8988T (cell line): ENCODE data around the gene GNB1L.

Experiments
- DNase-seq: peaks from one replicate; pipeline ENCODE4 v3.0.0; 2011

GNB1L gene

DNA sequence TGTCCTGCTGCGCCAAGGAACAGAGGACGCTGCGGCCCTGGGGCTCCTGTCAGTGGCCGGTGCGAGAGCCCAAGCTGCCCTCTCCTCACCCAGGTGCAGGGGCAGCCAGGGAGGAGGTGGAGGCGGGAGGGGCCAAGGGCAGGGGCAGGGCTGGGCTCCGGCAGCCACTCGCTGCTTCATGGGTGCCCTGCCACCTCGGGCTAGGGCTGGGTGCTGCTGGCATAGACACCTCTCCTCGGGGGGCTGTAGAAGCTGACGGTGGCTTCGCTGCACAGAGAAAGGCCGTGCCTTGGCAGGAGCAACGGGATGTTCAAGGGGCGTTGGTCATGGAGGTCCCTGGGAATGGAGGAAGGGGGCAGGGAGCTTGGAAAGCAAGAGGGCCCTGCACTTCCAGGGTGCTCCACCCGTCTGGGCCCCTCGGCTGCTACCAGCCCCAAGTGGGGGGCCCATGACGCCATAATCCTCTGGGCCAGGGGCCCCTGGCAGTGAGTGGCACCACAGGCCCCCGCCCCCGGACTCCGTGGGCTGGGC lies 95.7 kb downstream of the GNB1L start:
- DNase-seq, result no peak

DNA sequence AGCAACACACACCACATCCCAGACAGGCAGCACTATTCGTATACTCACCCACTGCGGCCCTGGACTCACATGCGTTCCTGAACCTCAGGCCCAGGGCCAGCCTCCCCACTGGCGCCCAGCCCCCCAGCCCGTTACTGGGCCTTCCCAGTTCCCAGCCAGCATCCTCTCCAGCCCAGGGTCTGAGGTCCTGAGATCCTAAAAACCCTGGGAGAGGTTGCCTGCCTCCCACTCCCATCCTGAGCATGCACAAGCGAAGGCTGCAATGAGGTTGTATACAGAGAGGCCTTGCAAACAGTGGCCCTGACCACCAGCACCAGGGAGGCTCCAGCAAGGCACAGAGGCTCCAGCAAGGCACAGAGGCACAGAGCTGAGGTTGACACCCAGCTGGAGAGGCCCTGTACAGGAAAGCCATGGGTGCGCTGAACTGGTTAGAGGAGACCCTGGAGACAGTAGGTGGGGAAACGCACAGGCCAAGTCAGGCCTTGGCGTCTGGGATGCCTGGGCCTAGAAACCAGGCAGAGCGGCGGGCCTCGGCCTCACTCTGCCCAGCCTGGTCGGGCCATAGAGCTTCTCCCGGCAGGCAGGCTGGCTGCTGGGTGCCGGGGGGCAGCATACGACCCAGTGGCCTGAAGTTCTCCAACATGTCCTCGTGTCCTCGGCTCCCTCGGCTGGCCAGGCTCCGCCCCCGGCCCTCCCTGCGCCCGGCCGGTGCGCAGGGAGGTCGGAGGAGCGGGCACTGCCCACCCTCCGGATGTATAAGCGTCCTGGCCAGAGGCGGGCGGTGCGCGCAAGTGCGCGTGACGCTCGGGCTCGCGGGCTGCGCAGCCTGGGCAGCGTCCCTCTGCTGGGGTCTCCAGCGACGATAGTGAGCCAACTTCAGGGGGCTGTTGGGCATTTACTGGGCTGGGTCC lies 96.4 kb downstream of the GNB1L start:
- DNase-seq, result no peak

DNA sequence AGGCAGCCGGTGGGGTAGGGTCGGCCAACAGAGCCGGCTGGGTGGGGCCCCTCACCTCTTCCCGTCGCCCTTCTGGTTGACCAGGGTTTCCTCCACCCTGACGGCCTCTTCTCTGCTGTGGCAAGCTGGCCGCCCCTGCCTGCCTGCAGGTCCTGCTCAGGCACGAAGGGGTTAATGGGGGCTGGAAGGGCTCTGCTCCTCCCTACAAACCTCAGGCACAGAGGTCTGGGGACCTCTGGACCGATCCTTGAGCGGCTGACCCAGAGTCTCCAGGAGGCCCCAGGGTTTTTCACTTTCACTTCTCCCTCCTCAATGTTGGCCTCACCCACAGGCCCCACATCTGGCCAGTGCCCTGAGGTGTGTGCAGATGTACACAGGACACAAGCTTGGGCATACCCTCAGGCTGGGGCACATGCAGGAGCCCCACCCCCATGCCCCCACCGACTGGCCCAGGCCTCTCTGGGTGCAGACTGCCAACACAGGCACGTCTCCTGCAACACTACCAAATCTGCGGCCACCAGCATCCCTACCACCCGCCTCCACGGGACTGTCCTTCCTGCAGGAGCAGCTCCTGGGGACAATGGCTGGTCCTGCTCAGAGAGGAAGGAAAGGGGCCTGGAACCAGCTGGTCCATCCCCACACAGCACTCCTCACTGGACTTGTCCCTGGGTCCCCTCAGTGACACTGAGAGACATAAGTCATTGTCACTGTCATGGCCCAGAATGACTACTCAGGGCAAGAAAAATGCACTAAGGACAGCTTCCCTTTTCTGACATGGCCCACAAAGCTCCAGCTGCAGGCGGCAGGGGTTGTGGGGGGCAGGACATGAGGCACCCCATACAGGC lies 97.3 kb downstream of the GNB1L start:
- peak; percentile 75 for DNase-seq

DNA sequence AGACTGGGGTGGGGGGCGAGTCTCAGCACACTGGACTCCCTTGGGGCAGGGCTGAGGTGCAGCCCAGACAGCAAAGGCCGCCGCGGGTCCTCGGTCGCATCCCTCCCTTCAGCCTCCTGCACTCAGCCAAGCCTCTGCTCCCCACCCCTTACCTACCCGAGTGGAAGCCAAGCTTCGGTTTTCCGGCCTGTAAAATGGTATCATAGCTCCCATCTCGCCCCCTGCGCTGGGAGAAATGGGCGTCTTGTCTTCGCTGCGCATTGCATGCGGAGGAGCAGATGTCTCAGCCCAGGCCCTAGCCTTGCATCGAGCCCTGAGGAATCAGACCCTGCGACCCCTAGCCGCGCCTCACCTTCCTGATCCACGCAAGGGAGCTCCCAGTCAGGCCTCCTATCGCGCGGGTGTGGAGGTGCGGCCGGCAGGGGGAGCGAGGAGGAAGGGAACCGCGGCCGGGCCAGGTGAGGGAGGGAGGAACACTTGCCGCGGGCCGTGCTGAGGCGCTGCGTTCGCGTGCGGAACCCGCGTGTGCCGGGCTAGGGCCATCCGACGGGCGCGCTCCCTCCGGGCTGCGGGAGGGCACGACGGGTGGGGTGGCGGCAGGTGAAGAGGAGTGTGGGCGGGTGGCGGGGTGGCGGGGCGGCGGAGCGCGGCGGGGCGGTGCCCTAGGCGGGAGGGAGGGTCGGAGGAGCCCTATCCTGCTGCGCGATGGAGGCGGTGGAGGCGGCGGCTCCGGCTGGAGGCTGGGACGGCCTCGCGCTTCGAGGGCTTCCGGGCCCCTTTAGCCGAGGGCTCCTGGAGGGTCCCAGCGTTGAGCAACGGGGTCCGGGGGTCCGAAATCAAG lies 98.2 kb downstream of the GNB1L start:
- DNase-seq, result peak; percentile 98

DNA sequence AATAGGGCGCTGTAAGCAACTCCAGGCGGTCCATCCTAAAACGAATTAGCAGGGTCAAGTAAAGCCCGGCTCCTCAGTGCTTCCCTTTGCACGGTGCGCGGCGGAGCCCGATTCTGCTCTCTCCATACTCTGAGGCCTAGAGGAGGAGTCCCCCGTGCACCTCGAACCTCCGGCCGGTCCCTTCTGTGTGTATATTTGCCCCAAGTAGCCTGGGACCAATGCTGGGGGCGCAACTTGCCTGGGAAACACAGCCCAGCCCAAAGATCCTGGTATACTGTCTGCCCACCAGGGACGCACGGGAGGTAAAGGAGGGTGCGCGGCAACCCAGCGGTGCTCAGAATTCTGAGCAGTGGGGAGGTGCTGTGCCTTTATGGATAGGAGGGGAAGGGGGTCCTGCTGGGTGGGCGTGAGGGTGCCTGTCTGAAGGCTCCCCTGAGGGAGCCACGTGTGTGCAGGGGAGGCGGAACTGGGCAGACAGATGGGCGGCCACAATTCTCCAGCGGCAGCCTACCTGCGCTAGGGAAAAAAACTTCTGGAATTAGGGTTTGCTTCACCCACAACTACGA lies 98.9 kb downstream of the GNB1L start:
- DNase-seq, result no peak

DNA sequence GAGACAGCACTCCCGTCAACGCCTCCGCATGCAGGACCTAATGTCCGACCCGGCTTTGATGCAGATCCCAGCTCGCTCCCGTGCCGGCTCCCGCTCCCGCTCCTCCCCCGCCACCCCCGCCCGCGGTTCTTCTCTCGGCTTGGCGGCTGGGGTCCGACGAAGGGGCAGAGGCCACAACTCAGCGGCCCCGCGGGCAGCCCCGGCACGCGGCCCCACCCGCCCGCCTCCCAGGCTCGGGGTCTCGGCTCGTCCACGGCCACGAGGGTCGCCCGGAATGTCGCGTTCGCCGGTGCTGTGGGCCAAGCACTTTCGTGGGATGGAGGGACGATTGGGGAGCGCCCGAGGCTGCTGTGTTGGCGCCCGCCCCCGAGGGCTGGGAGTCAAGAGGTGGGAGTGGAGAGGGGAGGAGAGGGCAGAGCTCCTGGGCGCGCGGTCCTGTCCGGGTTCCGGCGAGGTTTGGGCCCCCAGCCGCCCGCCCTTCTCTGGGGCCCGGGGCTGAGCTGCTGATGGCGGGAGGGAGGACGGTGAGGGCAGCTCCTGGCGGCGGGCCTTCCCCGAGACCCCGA lies 99.4 kb downstream of the GNB1L start:
- no peak for DNase-seq

DNA sequence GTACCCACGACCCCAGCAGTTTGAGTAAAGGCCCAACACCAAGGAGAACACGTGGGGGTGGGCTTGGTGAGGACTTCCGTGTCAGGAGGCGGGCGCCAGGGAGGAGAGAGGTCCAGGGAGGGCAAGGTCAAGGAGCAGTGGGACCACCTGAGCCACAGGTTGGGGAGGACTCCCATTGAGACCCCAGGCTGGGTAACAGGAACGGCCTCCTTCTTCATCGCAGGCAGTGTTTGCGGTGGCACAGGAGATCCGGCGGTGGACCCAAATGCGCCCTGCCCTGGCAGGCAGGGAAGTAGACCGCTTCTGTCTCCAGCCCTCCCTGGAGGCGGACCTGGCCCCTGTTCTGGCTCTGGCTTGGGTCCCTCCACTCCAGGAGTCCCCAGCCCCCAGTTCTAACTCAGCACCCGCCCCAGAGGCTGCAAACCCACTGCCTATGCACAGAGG lies 100.0 kb downstream of the GNB1L start:
- no peak for DNase-seq

DNA sequence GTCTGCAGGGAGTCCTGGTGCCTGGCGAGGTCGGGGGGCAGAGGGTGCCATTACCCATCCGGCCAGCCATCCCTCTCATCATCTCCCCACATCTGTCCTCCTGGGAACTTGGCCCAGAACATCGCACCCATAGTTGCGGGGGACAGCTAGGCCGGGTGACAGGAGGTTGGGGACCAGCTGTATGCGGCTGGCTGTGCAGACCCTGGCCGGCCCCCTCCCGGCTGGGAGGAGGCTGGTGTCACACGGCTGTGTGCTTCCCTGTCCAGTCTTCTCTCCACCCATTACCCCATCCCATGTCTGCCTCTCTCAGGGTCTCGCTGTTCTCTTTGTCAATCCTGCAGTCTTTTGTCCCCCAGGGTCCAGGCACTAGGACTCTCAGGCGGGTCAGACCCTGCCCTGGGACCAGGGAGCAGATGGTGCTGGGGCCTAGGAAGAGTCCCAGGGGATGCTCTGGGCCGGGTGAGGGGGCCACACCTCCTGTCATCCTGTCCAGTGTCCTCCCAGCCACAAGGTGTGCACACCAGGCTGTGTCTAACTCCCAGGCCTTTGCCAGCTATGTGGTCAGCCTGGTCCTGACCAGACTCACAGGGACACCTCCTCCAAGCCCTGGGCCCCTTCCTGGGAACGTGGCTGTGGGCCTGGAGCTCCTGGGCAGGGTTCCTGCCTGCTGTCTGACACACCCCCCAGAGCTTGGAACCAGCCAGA lies 100.5 kb downstream of the GNB1L start:
- DNase-seq, result no peak

DNA sequence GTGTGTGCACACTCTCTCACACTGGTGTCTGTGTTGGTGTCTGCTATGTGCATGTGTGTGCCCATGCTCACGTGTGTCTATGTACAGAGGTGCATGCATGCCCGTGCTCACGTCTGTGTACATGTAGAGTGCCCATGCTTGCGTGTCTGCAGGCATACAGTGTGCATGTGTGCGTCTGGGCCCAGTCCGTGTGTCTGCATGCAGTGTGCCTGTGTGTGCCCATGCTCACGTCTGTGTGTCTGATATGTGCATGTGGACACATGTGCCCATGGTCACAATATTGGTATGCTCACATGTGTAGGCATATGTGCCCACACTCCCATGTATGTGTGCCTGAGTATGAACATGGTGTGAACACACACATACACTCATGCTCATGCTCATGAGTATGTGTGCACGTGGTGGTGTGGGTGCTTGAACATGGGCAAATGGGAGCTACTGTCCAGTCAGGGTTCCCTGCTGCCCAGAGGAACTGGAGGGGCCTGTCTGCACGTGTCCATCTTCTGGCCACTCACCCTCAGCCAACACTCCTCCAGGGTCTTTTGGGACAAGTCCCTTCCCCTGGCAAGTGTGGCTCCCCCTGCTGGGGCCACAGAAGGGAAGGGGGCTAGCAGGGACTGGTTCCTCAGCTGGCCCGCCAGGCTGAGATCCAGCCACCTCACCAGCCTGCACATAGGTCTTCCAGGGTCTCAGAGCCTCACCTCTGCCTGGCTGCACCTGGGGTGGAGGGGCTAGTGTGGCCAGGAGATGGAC lies 101.4 kb downstream of the GNB1L start:
- no peak for DNase-seq

DNA sequence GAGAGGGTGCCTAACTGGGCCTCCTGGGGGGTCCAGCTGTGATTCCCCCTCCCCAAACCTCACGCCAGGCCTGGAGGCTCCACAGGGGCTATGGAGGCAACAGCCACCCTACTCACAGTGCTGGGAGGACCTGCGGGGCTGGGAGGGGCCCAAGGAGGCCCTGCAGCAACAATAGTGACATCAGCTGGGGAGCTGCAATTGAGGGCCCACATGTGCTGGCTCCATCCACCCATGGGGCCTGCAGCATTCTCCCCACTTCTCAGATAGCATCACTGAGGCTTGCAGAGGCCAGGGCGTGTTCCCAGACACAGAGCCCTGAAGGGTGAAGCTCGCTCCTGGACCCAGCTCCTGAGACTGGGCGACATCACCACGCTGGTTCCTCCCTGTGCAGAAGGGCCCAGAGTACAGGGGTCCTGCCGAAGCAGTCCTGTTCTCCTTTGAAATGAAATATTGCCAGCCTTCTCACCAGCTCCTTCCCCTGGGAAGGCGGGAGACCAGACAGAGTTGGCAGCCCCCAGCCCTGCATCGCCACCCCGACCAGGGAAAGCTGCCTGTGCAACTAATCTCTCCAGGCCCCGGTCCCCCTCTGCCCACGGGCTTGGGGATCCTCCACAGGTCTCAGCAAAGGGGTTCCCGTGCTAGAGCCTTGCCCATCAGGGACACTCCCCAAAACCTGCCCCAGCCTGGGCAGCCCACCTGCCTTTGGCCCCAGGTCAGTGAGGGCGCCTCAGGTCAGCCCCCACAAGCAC lies 103.0 kb downstream of the GNB1L start:
- no peak for DNase-seq

DNA sequence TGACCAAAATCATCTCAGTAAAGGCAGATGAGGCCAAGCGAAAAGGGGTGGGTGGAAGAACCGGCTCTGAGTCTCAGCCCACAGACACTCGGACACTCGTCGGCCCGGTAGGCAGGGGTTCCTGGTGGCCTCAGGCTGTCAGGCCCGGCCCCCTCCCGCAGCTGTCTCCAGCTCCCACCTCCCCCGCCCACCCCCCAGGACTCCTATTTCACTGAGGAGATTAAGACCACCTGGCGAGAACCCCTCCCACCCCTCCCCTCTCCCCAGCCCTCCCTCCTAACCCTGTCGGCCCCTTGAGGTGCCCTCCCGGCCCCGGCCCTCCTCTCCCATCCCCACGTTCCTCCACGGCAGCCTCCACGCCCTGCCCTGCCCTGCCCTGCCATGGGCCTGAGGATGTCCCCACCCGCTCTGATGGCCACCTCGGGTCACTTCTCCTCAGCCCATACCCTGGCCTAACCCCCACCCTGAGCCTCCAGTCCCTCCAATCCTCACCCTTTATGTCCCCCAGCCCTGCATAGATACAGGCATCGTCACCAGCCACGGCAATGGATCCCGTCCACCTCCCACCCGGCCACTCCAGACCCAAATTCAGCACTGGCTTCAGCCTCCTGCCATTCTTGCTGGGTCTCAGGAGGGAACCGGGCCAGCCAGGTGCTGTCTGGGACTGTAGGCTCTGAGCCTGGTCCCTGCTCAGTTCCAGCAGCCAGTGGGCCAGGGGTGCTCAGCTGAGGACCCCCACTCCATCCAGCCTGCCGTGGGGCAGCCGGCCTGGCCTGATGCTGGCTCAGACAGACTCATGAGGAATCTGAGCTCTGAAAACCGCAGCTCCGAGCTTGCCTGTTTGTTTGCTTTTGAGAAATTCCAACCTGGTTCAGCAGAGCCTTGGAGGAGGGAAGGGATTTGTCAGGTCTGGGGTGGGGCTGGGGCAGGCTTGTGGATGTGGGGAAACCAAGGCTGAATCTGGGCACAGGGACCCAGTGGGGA lies 103.9 kb downstream of the GNB1L start:
- DNase-seq, result no peak

DNA sequence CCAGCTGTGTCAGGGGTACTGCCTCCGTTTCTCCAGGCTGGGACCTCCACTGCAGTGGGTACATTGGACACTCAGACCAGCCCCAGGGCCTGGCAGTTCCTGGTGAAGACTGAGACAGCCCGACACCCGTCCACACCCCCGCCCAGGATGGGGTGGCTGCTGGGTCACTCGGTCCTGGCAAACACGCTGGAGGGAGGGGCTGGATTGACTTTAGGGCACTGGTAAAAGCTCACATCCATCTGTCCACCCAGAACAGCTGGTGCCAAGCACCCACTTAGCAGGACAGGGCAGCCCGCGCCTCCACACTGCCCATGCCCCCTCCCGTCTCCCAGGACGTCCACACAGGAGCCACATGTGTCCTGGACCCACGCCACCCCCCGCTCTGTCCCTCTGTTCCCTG lies 104.8 kb downstream of the GNB1L start:
- no peak for DNase-seq

DNA sequence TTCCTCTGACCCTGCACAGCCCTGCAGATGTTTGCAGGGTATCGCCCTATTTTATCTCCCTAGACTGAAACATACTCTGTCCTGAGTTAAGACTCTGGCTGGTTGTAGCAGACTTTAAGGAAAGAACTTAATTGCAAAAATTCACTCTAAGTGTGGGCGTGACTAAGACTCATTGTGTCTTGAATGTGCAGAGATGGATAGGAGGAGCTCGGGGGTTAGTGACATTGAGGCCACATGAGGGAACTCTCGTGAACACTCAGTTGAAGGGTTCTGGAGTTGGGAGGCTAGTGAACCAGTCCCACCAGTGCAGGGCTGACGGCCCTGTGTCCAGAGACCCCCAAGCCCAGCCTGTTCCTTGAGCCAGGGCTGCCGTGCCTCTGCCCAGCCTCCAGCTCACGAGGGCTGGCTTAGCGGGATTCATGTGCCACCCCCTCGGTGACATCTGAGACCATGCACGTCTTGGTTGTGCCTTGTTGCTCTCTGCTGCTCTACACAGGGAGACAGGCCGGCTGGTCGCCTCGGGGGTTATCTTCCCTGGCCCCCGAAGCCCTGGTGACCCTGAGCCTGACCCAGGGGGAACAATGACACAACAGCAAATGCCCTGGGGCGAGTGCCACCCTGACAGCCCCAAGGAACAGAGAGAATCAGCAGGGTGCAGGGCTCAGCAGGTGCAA lies 105.5 kb downstream of the GNB1L start:
- DNase-seq, result no peak

DNA sequence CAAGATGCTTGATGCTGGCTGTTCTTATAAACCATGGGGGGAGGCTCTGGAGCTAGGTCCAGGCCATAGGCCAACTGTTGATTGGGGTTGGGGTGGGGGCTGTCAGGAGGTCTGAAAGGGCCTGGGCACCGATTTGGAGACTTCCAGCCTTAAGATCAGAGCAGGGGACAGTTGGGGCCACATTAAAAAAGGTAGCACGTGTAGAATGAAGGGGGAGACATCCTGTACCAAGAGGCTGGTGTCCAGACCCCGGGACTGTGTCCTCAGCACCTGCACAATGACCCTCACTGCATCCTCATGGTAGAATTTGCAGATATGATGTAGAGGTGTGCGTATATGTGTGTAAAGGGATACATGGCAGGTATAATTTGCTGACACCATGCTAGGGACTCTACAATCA lies 106.5 kb downstream of the GNB1L start:
- no peak for DNase-seq

DNA sequence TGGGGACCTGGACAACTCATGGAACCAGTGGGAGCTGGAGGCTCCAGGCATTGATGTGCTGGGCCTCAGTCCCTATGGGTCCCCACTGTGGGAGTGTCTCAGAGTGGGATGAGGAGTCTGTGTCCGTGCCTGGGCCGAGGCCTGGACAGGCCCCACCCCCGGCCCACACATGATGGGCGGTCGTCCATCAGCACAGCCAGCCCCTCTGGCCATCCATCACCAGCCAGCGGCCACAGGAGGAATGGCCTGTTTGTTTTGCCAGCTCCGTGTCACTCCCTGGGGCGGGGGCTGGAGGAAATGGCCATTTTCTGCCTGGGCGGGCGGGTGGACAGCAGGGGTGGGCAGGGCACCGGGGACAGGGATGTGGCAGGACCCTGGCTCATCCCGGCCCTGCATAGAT lies 107.1 kb downstream of the GNB1L start:
- no peak for DNase-seq

DNA sequence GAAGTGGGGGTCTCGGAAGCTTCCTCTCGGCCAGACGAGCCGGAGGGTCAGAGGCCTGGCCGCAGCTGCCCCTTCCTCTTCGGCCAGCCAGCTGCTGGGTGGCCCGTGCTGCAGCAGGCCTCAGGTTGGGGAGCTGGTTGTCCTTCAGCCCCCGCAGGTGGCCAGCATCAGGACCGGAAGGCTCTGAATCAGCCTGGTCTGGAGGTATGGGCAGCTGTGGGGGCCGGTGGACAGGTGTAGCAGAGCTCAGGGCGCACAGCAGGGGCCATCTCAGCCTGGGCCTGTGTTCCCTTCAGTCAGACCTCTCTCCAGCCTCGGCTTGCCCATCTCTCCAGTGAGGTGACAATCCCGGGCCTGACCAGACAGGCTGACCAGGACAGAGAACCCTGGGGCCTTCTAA lies 107.9 kb downstream of the GNB1L start:
- DNase-seq, result no peak

DNA sequence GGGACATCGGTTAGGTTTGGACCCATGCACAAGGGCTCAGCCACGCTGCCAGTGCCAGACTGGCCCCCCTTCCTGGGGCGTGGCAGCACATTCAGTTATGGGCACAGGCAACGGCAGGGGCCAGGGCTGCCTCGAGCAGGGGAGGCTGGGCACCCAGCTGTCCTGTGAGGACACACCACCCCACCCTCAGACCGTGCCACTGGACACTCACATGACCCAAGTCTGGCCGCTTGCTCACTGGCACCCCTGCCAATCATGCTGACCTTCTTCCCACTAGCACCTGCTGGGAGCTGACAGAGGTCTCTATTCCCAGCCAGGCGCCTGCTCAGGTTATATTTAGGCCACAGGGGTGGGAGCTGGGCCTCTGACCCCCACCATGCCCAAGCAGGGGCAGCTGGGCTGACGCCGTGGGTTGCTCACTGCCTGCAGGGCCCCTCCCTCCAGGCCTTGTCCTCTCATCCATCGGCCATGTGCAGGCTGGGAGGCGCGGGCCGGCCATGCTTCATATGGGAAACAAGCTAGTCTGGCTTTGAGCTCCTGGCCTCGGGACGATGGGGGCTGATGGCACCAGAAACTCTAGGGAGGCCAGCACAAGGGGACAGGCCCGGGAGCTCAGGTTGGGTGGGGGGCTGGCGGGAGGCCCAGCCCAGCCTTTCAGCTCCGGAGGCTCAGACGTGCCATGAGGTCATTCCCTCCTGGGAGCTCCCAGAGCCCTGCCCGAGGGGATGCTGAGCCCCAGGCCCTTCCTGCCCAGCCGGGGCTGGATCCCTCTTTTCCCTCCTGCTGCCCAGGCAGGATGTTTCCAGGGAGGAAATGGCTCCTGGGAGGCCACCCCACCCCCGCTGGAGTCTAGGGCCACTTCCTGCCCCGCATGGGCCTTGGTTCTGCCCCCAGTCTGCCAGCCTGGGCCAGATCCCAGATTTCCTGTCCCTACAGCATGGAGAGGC lies 109.2 kb downstream of the GNB1L start:
- no peak for DNase-seq
